LNCAP (cell line): Measurements from ENCODE around the gene PAM16.

ENCODE experiments used
- CTCF ChIP-seq: fragments of 450-650 bp; IDR thresholded peaks from 2 replicates; pipeline ENCODE4 v1.5.1; 2017; ENCODE audit warnings: mild to moderate bottlenecking

PAM16 gene

GRCh38 chr16:4385789-4386450 is 34.8 kb upstream of the PAM16 start:
- no peak for TF ChIP-seq CTCF

- TF ChIP-seq CTCF = no peak
Measured at GRCh38 chr16:4385066-4385788, 34.1 kb upstream of the PAM16 start.

GRCh38 chr16:4384509-4384942 is 33.4 kb upstream of the PAM16 start:
- no peak for TF ChIP-seq CTCF

- no peak for TF ChIP-seq CTCF
Measured at GRCh38 chr16:4383591-4384444, 32.7 kb upstream of the PAM16 start.

GRCh38 chr16:4382795-4383357 is 31.8 kb upstream of the PAM16 start:
- TF ChIP-seq CTCF = no peak

- no peak for TF ChIP-seq CTCF
Measured at GRCh38 chr16:4381935-4382794, 31.0 kb upstream of the PAM16 start.
